NB4 (cell line): ENCODE measurements around the gene DCLK1.

Experiments
- CTCF ChIP-seq: IDR thresholded peaks from one replicate; pipeline ENCODE4 v1.5.1; 2012; ENCODE audit warnings: low read depth, low read length
- MAX ChIP-seq: IDR thresholded peaks from 2 replicates; pipeline ENCODE4 v1.6.1; 2011; ENCODE audit warnings: low read depth, low read length
- POLR2A ChIP-seq: IDR thresholded peaks from 2 replicates; pipeline ENCODE4 v1.6.1; 2011; ENCODE audit warnings: mild to moderate bottlenecking; ENCODE audit not compliant: insufficient read length; ENCODE audit errors: extremely low read depth

- no peak for TF ChIP-seq POLR2A
- TF ChIP-seq CTCF: no peak
- TF ChIP-seq MAX: no peak
Observed at GRCh38 chr13:36067746-36068381, 63.3 kb downstream of the DCLK1 start.
